RWPE1 (cell line): ENCODE measurements around the gene CAPS2.

Experiments used
- CTCF ChIA-PET: fragments of 350-600 bp; sonication (Branson Sonifier 250); formaldehyde crosslinking; extraction: SDS; loops from one replicate; lab custom pipeline; 2021; lab: Yijun Ruan, JAX
- POLR2A ChIA-PET: fragments of 400-600 bp; formaldehyde crosslinking; extraction: SDS; loops from one replicate; lab custom pipeline; 2020; ENCODE audit warnings: antibody characterized with exemption; ENCODE audit not compliant: low non-redundant PET; lab: Yijun Ruan, JAX
- DNase-seq: peaks from one replicate; pipeline ENCODE4 v3.0.0; 2012; ENCODE audit warnings: low spot score
- H3K27ac ChIP-seq: fragments of 450-650 bp; 2 replicates; pipeline ENCODE4 v1.5.1; 2017
- TF ChIP-seq, protein P1 (sequence below): fragments of 450-650 bp; conservative IDR thresholded peaks from 2 replicates; pipeline ENCODE4 v1.5.1; 2017; ENCODE audit warnings: low read depth, mild to moderate bottlenecking

The CAPS2 gene

DNA sequence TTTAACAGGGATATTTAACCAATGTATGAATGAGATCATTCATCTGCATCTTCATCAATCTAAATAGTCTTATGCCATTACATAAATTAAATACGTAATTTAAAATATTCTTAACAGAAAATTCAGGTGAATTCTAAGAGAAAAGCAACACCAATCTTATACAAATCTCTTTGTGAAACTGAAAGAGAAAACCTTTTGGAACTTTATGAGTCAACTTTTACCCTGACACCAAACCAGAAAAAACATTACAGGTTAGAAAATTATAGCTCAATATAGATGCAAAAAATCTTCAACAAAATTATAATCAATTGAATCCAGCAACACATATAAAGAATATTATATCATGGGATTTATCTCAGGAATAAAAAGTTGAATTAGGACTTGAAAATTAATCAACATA, 7.8 kb upstream of the CAPS2 start:
- no peak overlapping the region for H3K27ac ChIP-seq
- ChIA-PET POLR2A (no interaction called here), CTCF (interaction anchor here (0.7 kb wide), 1 partner anchor 48 kb away, joined by 3 read pairs; no protein-coding TSS in a partner anchor)
- DNase-seq: no peak
- TF ChIP-seq, protein P1, sequence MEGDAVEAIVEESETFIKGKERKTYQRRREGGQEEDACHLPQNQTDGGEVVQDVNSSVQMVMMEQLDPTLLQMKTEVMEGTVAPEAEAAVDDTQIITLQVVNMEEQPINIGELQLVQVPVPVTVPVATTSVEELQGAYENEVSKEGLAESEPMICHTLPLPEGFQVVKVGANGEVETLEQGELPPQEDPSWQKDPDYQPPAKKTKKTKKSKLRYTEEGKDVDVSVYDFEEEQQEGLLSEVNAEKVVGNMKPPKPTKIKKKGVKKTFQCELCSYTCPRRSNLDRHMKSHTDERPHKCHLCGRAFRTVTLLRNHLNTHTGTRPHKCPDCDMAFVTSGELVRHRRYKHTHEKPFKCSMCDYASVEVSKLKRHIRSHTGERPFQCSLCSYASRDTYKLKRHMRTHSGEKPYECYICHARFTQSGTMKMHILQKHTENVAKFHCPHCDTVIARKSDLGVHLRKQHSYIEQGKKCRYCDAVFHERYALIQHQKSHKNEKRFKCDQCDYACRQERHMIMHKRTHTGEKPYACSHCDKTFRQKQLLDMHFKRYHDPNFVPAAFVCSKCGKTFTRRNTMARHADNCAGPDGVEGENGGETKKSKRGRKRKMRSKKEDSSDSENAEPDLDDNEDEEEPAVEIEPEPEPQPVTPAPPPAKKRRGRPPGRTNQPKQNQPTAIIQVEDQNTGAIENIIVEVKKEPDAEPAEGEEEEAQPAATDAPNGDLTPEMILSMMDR: no peak

DNA sequence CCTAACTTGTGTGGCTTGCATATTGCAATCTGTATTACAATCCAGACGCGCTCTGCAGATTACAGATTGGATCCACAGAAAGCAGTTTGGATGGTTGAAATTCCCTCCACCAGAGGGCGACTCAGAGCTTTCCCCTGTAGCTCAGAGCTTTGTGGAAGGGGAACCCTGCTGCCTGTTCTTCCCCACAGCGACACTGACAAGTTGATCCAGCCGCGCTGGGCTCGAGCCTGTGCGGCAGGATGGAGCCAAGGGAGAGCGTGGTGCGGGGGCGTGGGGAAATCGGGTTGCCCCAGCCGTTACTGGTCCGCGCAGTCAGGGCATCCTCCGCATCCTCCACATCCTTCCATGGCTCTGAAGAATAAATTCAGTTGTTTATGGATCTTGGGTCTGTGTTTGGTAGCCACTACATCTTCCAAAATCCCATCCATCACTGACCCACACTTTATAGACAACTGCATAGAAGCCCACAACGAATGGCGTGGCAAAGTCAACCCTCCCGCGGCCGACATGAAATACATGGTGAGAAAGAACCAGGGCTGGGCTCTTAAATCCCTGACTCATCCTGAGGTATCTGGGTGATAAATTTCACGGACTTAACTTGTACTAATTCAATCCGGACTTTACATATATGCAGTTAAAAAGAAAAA, 4.4 kb upstream of the CAPS2 start, which contains the start of gene GLIPR1L1:
TSS of gene GLIPR1L1 (plus strand) at position 287 of the 647 bp plus-strand sequence. CDS start at position 346, 59 bp downstream.
- TF ChIP-seq, protein P1: peak; percentile 72
- ChIA-PET POLR2A (no interaction called here), CTCF (interaction anchor here (0.6 to 0.9 kb wide), 3 partner anchors 57 to 339 kb away, joined by 3 to 4 read pairs (median 3); no protein-coding TSS in a partner anchor)
- peak; percentile 24 for DNase-seq
- no peak within 1 kb of the TSS for H3K27ac ChIP-seq

DNA sequence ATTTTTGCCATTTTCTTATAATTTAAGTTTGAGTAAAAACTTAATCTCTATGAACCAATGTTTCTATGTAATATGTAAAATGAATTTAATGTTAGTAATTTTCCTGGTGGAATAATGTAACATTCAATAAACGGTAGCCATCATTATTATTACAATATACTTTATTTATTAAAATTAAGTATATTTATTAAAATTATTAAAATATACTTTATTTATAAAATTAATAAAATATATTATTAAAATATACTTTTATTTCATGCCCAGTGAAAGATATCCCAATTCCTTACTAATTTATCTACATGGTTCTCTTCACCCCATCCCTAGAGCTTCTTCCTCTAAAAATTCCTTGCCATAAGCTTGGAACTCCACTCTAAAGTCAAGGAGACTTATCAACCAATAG, 2.5 kb downstream of the CAPS2 start:
- ChIA-PET POLR2A (no interaction called here), CTCF (interaction anchor here (0.5 kb wide), 1 partner anchor 9 kb away, joined by 3 read pairs; no protein-coding TSS in a partner anchor)
- H3K27ac ChIP-seq: no peak overlapping the region
- DNase-seq: no peak
- TF ChIP-seq, protein P1: no peak

DNA sequence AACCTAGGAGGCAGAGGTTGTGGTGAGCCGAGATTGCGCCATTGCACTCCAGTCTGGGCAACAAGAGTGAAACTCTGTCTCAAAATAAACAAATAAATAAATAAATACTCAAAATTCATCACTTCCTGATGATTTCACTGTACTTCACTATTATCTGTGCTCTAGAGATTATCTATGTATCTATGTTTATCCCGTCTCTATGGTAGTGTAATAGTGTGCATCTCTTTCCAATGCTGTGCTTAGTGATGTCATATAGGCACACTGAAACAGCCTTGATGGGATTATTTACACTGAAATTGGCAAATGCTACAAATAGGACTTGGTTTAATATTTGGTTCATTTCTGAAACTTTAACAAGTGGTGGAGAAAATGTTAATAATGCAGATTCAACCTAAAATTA, 6.5 kb downstream of the CAPS2 start:
- POLR2A ChIA-PET: no interaction called here
- no peak overlapping the region for H3K27ac ChIP-seq
- DNase-seq: no peak
- CTCF ChIA-PET: no interaction called here
- TF ChIP-seq, protein P1: no peak

DNA sequence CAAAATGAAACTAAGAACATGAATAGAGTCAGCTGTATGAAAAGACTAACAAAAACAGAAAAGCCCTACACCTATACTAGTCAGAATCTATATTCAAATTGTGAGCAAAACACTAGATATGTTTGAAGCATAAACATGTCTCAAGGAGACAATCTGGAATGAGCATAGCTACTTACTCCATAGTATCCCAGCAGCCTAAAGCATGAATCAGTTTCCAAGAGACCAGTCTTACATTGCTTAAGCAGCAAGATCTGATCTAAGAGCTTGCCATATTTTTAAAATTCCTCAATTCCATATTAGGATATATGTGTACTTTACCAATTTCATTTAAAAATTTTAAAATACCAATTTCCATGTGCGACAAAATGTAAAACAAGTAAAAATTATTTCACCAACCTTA, 7.7 kb downstream of the CAPS2 start:
- no peak for DNase-seq
- TF ChIP-seq, protein P1: no peak
- H3K27ac ChIP-seq: no peak overlapping the region
- ChIA-PET CTCF (no interaction called here), POLR2A (no interaction called here)

DNA sequence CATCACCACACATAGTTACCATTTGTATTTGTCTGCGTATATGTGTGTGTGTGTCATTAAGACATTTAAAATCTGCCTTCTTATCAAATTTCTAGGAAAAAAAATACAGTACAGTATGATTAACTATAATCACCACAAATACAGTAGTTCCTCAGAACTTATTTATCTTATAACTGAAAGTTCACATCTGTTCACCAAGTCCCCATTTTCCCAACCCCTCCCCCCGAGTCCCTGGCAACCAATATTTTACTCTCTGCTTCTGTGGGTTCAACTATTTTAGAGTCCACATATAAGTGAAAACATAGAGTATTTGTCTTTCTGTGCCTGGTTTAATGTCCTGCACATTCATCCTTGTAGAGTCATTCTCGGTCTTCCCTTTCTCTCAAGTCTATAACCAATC, 12.3 kb downstream of the CAPS2 start:
- ChIA-PET CTCF (no interaction called here), POLR2A (no interaction called here)
- TF ChIP-seq, protein P1: no peak
- H3K27ac ChIP-seq: no peak overlapping the region
- DNase-seq: no peak
